Common myeloid progenitor, CD34-positive (primary cell): ENCODE results near the gene PMFBP1. TPM values are rescaled to one million over a fixed set of nuclear protein-coding genes. Genes with fewer than 3 reads are reported as not detected.

Source experiments
- CTCF ChIA-PET: fragments of 350-600 bp; sonication (Branson Sonifier 250); formaldehyde crosslinking; loops from one replicate; lab custom pipeline; 2021; ENCODE audit warnings: antibody characterized with exemption; lab: Charles Lee
- POLR2A ChIA-PET: fragments of 350-600 bp; sonication (Branson Sonifier 250); formaldehyde crosslinking; loops from one replicate; lab custom pipeline; 2021; ENCODE audit warnings: antibody characterized with exemption; lab: Charles Lee
- DNase-seq, 3 donors: peaks; one replicate each; pipeline versions ENCODE4 v3.0.0 to v3.0.0-alpha.2; 2013
- H3K27ac ChIP-seq, 2 experiments: 1 replicate in 1 of 2; 2 replicates in 1 of 2; pipeline ENCODE4 v1.7.0; 2013; ENCODE audit warnings: inconsistent platforms in 2 of 2, low read length in 2 of 2, mild to moderate bottlenecking in 2 of 2, low read depth in 1 of 2, moderate library complexity in 1 of 2; ENCODE audit not compliant: severe bottlenecking in 2 of 2, insufficient read depth in 1 of 2, poor library complexity in 1 of 2
- H3K27me3 ChIP-seq, 5 experiments: replicated peaks in 2 of 5; 1 replicate in 3 of 5; 2 replicates in 2 of 5; pipeline versions ENCODE4 v1.6.1 to v1.7.0; 2013; ENCODE audit warnings: low read length in 4 of 5, mild to moderate bottlenecking in 2 of 5, moderate library complexity in 2 of 5, inconsistent platforms in 1 of 5; ENCODE audit not compliant: insufficient read depth in 5 of 5, control insufficient read depth in 4 of 5
- H3K36me3 ChIP-seq, 4 experiments: 1 replicate in 2 of 4; 2 replicates in 2 of 4; pipeline versions ENCODE4 v1.6.1 to v1.7.0; 2013; ENCODE audit warnings: low read length in 3 of 4, control low read depth in 1 of 4, mild to moderate bottlenecking in 1 of 4; ENCODE audit not compliant: control insufficient read depth in 4 of 4, insufficient read depth in 4 of 4
- H3K4me1 ChIP-seq, 4 experiments: 1 replicate in 3 of 4; 2 replicates in 1 of 4; pipeline versions ENCODE4 v1.6.1 to v1.7.1; 2013; ENCODE audit warnings: low read length in 3 of 4, mild to moderate bottlenecking in 3 of 4, control low read depth in 1 of 4, inconsistent platforms in 1 of 4, moderate library complexity in 1 of 4; ENCODE audit not compliant: control insufficient read depth in 4 of 4, insufficient read depth in 4 of 4; ENCODE audit errors: control extremely low read depth in 1 of 4
- H3K4me3 ChIP-seq, 7 experiments: 1 replicate in 4 of 7; 2 replicates in 3 of 7; pipeline versions ENCODE4 v1.5.1 to v1.7.0; 2013; ENCODE audit warnings: mild to moderate bottlenecking in 7 of 7, low read length in 6 of 7, moderate library complexity in 6 of 7, inconsistent platforms in 2 of 7, low read depth in 2 of 7, control low read depth in 1 of 7; ENCODE audit not compliant: insufficient read depth in 4 of 7, control insufficient read depth in 1 of 7; ENCODE audit errors: extremely low read depth in 1 of 7
- H3K9me3 ChIP-seq, 5 experiments: 1 replicate in 4 of 5; 2 replicates in 1 of 5; pipeline versions ENCODE4 v1.6.1 to v1.7.1; 2013; ENCODE audit warnings: low read length in 4 of 5, mild to moderate bottlenecking in 2 of 5, inconsistent platforms in 1 of 5, low read depth in 1 of 5, moderate library complexity in 1 of 5; ENCODE audit not compliant: control insufficient read depth in 4 of 5, insufficient read depth in 2 of 5; ENCODE audit errors: control extremely low read depth in 1 of 5
- WGBS: methylation state at CpG from one replicate; pipeline ENCODE4 v1.1.5; 2013; ENCODE audit not compliant: insufficient coverage; 5-methylcytosine and 5-hydroxymethylcytosine counted together
- polyA plus RNA-seq: library from polyadenylated mRNA; unstranded; fragments of 120-200 nt; gene quantifications from one replicate; pipeline ENCODE4 v1.2.1, GENCODE V29; 2013

PMFBP1 gene, protein sequence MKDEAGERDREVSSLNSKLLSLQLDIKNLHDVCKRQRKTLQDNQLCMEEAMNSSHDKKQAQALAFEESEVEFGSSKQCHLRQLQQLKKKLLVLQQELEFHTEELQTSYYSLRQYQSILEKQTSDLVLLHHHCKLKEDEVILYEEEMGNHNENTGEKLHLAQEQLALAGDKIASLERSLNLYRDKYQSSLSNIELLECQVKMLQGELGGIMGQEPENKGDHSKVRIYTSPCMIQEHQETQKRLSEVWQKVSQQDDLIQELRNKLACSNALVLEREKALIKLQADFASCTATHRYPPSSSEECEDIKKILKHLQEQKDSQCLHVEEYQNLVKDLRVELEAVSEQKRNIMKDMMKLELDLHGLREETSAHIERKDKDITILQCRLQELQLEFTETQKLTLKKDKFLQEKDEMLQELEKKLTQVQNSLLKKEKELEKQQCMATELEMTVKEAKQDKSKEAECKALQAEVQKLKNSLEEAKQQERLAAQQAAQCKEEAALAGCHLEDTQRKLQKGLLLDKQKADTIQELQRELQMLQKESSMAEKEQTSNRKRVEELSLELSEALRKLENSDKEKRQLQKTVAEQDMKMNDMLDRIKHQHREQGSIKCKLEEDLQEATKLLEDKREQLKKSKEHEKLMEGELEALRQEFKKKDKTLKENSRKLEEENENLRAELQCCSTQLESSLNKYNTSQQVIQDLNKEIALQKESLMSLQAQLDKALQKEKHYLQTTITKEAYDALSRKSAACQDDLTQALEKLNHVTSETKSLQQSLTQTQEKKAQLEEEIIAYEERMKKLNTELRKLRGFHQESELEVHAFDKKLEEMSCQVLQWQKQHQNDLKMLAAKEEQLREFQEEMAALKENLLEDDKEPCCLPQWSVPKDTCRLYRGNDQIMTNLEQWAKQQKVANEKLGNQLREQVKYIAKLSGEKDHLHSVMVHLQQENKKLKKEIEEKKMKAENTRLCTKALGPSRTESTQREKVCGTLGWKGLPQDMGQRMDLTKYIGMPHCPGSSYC
- polyA plus RNA-seq = 4.5 TPM

DNA sequence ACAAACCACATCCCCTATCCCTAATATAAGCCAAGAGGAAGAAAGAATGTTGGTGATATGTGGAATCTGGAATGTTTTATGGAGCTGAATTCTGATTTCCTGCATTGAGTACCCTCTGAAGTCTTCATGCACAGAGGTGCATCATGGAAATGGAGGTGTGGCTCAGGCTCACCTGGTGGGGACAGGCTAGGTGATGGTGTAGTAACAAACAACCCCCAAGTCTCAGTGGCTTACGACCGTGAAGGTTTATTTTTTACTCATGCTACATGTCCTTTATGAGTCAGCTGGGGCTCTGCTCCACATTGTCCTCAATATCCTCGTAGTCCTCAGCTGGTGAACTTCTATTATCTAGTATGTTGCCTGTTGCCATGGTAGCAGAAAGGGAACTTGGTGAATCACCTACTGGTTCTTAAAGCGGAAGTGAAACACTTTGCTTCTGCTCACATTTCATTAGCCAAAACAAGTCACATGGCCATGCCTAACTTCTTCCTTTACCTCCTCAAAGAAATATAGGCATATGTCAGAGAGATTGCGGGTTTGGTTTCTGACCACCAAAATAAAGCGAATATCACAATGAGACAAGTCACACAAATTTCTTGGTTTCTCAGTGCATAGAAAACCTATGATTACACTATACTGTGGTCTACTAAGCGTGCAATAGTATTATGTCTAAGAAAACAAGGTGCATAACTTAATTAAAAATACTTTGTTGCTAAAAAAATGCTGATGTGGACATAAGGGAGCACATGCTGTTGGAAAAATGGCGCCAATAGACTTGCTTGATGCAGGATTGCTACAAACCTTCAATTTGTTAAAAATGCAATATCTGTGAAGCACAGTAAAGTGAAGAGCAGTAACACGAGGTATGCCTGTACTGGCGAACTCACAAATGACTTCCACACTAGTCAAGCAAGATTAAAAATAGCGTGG is at the start of gene PMFBP1:
PMFBP1 (minus strand) TSS at position 51 of the 930 bp plus-strand sequence. CDS start 947 bp downstream, outside the sequence.
- CTCF ChIA-PET = no interaction called here
- peak; percentile 65 to 91 (median 87) for DNase-seq

DNA sequence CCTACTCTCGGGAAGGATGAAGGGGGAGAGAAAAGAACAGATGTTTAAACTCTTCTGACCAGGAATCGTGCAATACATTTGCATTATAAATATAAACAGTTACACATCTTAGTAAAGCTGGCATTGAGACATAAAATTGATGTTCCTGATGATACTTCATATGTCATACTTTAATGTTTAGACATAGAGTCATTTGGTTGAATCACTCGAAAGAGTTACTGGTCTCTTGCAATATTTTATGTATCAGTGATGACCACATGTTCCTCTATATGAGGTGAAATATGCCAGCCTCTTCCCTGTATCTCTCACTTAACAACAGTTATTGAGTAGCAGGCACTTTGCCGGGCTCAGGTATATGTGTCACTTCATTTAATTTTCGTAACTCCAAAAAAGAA is 49.7 kb upstream of the PMFBP1 start:
- Histone ChIP-seq H3K4me1 (no peaks in the 10 kb centered on the region), H3K27ac (no peak overlapping the region), H3K36me3 (no peaks in the 10 kb centered on the region), H3K4me3 (no peak overlapping the region), H3K9me3 (no peaks in the 10 kb centered on the region), H3K27me3 (no peaks in the 10 kb centered on the region)
- no peak for DNase-seq
- WGBS = no CpG with 5 or more reads among the region's 5 CpGs
- ChIA-PET CTCF (no interaction called here), POLR2A (no interaction called here)

More for the DNA sequence above, at the start of gene PMFBP1:
- H3K4me1 ChIP-seq = peaks cover 0 to 4% (median 0%) of the 10 kb centered on the region in 4 experiments
- 87% methylated on average over 6 of the region's 11 CpGs for WGBS
- no peaks in the 10 kb centered on the region for H3K36me3 ChIP-seq
- H3K9me3 ChIP-seq = peaks cover 0 to 4% (median 0%) of the 10 kb centered on the region in 5 experiments
- POLR2A ChIA-PET = no interaction called here
- H3K27ac ChIP-seq = no peak within 1 kb of the TSS
- no peaks in the 10 kb centered on the region for H3K27me3 ChIP-seq
- H3K4me3 ChIP-seq = no peak within 1 kb of the TSS

DNA sequence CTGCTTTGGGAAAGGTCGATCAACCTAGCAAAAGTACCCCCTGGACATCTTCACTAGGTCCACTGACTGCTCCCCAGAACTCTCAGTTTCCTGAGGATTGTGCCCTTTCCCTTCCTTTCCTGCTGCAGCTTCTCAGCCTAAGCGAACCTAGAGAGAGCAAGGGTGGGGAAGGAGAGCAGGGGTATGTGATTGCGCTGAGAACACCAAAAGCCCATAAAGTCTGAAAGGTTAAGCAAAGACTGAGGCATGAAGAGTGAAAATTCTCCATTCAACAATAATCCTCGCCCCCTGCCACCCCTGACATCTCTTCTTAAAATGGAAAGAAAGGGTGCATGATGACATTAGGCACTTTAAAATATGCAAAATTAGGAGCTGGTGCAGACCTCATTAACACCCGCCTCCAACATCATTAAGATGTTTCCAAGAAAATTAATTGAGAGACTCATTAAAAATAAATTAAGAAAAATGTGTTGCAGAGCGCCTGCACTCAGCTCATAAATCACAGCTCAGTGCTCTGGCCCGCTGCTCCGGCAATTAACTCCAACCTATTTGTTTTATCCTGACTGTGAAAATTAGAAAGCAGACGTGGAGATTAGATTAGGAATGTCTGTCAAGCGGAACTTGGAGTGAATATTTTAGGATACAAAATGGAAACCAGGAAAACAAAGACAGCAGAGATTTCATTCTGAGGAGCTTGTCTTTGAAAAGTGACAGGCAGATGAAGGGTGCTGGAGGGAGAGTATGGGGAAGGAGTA is 49.1 kb upstream of the PMFBP1 start:
- Histone ChIP-seq H3K4me1 (no peaks in the 10 kb centered on the region), H3K36me3 (no peaks in the 10 kb centered on the region), H3K27me3 (no peaks in the 10 kb centered on the region), H3K9me3 (no peaks in the 10 kb centered on the region), H3K4me3 (no peak overlapping the region), H3K27ac (no peak overlapping the region)
- ChIA-PET CTCF (no interaction called here), POLR2A (no interaction called here)
- DNase-seq = no peak
- 97% methylated on average over 5 of the region's 10 CpGs for WGBS

DNA sequence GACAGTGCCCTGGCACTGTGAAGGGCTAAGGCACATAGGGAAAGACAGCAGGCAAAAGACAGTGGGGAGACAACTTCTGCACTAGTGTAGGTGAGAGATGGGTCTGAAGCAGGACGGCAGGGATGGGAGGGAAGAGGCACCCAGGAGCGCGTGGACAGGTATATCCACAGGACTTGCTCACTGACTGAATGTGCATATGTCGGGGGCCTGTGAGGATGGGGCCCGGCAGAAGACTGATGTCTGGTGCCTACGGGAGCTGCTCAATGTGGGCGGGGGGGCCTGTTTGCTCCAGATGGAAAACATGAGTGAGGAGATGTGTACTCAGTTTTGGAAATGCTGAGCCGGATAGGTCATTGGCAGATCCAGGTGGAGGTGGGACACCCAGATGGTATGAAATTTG is 47.3 kb upstream of the PMFBP1 start:
- POLR2A ChIA-PET = no interaction called here
- H3K36me3 ChIP-seq = no peaks in the 10 kb centered on the region
- CTCF ChIA-PET = no interaction called here
- H3K27me3 ChIP-seq = no peaks in the 10 kb centered on the region
- no peak overlapping the region for H3K27ac ChIP-seq
- H3K4me3 ChIP-seq = no peak overlapping the region
- DNase-seq = no peak
- H3K9me3 ChIP-seq = peaks cover 0 to 8% (median 0%) of the 10 kb centered on the region in 5 experiments
- WGBS = 91% methylated on average over 8 of the region's 8 CpGs
- H3K4me1 ChIP-seq = no peaks in the 10 kb centered on the region

DNA sequence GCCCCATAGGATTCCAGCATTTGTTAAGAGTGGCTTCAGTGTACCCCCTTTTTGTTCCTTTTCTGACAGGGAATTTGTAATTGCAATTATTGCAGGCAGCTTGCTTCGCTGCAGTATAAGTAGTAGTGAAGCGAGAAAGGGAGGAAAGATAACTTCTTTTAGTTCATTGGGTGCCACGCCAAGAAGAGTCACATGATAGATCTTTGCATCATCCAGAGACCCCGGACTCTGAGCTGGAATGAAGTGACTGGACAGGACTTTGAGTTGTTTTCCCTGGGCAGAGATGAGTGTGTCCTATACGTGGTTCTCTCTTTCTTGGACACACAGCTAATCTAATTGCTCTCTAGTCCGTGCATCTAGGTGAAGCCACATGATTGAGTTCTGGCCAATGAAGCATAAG is 44.8 kb upstream of the PMFBP1 start:
- WGBS = 88% methylated on average over 4 of the region's 6 CpGs
- H3K27me3 ChIP-seq = no peaks in the 10 kb centered on the region
- DNase-seq = no peak
- H3K4me1 ChIP-seq = no peaks in the 10 kb centered on the region
- POLR2A ChIA-PET = no interaction called here
- no peak overlapping the region for H3K27ac ChIP-seq
- no peaks in the 10 kb centered on the region for H3K36me3 ChIP-seq
- CTCF ChIA-PET = interaction anchor here (1.2 kb wide), 1 partner anchor 9 kb away, joined by 3 read pairs; no protein-coding TSS in a partner anchor
- H3K4me3 ChIP-seq = no peak overlapping the region
- H3K9me3 ChIP-seq = peaks cover 0 to 10% (median 0%) of the 10 kb centered on the region in 5 experiments

DNA sequence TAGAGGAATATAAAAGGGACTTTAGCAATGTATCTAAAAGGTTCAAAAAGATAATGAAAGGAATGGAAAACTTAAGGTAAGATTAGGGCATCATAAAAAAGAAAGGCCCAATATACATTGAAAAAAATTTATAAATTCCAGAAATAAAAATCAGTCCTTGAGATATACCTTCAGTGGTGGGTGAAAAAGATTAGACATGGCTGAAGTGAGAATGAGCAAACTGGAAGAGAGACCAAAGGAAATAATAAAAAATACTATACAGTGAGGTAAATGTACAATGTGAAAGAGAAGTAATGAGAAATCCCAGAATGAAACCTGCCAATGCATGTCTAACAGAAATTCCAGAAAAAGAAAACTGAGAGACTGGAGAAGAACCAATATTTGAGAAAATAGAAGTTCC is 42.9 kb upstream of the PMFBP1 start:
- Histone ChIP-seq H3K4me3 (no peak overlapping the region), H3K27me3 (no peaks in the 10 kb centered on the region), H3K9me3 (peaks cover 0 to 10% (median 0%) of the 10 kb centered on the region in 5 experiments), H3K36me3 (no peaks in the 10 kb centered on the region), H3K4me1 (no peaks in the 10 kb centered on the region), H3K27ac (no peak overlapping the region)
- no peak for DNase-seq
- ChIA-PET POLR2A (no interaction called here), CTCF (no interaction called here)
